Stimulated activated CD4-positive, alpha-beta T cell treated with anti-CD3 and anti-CD28 coated beads, TNF-alpha, amount 100 ng/mL, for 48 hours (primary cell): ENCODE results near the gene RFX4.
A peak's percentile ranks its signal among the peaks of the same experiment; 100 is the strongest.
"Not testable (repeated sequence)": the region's sequence is repeated elsewhere in the genome, so short reads cannot be mapped to it uniquely, and the experiment has no call there.

Experiments used
- DNase-seq, 3 donors: peaks; one replicate each; pipeline ENCODE4 v3.0.0-alpha.2; 2020; ENCODE audit warnings: low read depth in 3 of 3

Gene RFX4

DNA sequence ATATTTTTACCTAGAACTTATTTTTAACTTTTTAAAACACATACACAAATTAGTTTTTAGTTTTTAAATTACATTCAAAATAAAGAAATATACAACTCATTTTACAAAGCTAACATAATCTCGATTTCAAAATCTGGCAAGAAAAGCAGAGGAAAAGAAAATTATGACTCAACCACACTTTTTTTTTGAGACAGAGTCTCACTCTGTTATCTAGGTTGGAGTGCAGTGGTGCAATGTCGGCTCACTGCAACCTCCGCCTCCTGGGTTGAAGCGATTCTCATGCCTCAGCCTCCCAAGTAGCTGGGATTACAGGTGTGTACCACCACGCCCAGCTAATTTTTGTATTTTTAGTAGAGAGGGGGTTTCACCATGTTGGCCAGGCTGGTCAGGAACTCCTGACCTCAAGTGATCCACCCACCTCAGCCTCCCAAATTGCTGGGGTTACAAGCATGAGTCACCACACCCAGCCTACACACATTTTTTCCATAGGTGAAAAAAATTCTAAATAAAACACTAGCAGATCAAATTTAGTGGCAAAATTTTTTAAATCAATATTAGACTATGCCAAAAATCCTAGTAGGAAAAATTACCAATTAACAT lies 143.9 kb downstream of the RFX4 start:
- DNase-seq: not testable (repeated sequence)

DNA sequence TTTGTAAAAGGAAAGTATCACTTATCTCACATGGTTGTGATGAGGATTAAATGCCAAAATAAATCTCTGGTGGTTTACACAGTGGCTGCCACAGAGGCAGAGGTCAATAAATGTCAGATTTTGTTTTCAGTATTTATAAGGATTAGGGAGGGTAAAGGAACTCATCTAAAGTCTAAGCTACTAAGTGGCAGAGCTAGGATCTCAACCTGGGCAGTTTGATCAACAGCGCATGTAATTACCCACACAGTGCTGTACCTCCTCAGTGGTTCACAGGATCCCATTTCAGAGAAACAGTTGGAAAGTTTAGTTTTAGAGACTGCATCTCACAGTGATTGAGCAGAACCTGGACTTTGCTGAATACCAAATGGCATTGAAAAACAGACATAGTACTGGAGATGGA lies 146.8 kb downstream of the RFX4 start:
- no peak for DNase-seq

DNA sequence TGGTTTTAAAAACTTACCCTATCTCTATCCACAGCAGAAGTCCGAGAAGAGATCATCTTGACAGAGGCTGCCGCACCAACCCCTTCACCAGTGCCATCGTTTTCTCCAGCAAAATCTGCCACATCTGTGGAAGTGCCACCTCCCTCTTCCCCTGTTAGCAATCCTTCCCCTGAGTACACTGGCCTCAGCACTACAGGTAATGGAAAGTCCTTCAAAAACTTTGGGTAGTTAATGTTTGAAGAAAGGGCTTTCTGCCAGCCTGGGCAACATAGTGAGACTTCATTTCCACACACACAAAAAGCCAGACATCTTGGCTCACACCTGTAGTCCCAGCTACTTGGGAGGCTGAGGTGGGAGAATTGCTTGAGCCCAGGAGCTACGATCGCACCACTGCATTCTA lies 150.1 kb downstream of the RFX4 start:
- no peak for DNase-seq

DNA sequence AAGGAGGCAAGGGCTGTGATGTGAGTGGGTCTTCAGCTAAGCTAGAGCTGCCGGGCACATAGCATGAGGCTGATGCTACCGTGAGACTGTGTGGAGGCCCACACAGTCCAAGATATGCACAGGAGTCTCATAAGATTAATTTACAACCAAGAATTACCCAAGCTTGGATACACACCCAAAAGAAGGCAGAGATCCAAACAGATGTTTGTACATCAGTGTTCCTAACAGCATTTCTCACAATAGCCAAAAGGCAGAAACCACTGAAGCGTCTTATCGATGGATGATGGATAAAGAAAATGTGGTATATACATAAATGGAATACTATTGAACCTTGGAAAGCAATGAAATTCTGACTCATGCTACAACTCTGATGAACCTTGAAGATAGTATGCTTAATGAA lies 150.9 kb downstream of the RFX4 start:
- DNase-seq: no peak

DNA sequence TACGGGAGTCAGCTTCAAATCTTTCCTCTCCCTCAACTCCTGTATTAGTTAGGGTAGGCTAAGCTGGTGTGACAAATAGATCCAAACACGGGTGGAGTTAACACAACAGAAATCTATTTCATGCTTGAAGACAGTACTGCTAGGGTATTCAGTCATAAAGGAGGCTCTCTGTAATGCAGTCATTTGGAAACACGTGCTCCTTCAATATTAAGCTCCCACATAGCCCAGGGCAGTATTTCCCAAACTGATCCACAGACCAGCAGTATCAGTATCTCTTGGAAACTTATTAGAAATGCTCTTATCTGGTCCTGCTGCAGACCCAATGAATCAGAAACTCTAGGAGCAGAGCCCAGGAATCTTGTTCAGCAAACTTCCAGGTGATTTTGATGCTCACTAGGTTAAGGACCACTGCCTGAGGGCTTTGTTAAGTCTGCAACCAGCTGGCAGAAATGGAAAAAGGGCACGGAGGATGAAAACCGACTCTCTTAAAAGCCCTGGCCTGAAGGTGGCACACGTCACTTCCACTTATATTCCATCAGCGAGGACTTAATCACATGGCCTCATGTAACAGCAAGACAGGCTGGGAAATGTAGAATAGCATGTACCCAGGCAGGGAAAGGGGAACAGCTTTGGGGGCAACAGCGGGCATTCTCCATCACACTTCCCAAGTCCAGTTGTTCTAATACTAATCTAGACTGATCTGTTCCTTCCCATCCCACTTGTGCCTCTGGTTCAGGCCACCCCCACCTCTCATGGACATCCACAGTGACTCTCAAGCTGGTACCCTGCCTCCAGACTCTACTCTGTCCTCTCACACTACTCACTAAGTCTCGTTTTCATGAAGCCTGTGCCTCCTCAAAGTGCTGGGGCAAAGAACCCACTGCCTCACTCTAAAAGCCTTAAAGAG lies 153.5 kb downstream of the RFX4 start:
- DNase-seq: no peak

DNA sequence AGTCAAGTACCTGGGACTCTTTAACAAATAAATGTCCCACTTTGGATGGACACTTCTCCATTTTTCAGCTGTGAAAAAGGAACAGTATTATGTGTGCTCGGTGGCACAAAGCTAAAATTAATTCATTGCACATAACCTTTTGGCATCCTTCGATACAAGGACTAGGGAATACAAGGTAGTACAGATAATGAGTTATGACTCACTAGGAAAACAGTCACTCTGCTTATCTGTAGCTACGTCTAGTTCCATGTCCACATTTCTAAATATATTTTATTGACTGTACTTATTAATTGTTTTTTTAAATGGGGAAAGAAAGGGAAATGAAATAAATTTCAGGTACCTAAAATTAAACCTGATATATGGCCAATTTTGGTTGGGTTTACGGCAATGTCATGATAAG lies 156.5 kb downstream of the RFX4 start:
- DNase-seq: no peak

DNA sequence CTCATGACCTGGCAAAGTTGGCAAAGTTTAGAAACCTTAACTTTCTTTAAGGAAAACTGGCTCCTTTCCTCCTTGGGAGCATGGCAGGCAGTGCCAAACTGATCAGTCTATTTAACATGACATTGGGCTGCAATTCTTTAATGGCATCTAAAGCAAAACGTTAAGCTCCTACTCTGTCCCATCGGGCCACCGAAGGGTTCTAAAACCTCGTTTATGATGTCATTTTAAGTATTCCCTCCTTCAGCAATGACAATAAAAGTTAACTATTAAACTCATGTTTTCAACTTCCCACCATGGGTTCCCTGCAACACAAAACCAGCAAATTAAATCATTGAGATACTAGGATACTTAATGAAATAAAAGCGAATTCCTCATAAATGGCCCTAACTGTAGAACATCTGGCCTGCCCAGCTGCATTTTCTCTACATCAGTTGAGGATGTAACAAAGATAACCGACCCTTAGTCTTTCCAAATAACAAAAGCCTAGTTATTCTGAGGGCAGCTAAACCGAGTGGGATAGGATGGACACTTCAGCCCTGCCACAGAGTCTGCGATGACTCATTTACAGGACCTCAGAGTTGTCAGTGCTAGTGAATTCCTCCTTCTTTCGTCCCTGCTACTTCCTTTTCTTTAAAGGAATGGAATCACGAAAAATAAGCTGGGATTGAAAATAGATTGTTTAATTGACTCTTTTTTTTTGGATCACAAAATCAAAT lies 157.2 kb downstream of the RFX4 start:
- DNase-seq: no peak

DNA sequence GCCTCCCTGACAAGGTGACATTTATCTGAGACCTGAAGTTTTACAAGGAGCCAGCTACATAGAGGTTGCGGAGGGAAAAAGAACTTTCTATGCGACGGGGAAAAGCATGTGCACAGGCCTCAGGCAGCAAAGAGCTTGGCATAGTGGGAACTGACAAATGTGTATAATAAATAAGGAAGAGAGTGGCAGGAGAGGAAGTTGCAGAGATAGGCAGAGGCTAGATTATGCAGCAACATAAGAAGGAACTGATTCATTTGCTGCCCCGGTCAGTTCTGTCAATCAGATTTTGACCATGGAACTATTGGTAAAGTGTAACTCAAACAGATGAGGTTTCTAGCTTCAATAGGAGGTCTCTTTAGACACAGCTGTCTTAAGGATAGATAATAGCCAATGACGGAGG lies 158.0 kb downstream of the RFX4 start:
- DNase-seq: no peak

DNA sequence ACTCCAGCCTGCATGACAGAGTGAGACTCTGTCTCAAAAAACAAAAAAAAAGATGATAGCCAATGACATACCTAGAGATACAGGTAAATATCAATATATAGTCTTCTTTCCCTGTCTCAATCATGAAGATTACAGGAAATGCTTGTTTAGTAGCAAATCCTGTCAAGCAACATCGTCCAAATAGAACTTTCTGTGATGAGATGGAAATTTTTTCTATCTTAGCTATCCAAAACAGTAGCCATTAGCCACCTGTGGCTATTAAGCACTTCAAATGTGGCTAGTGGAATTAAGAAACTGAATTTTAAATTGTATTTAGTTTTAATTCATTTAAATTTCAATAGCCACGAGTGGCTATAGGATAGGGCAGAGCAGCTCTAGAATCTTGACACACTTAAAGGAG lies 158.4 kb downstream of the RFX4 start:
- DNase-seq: no peak

DNA sequence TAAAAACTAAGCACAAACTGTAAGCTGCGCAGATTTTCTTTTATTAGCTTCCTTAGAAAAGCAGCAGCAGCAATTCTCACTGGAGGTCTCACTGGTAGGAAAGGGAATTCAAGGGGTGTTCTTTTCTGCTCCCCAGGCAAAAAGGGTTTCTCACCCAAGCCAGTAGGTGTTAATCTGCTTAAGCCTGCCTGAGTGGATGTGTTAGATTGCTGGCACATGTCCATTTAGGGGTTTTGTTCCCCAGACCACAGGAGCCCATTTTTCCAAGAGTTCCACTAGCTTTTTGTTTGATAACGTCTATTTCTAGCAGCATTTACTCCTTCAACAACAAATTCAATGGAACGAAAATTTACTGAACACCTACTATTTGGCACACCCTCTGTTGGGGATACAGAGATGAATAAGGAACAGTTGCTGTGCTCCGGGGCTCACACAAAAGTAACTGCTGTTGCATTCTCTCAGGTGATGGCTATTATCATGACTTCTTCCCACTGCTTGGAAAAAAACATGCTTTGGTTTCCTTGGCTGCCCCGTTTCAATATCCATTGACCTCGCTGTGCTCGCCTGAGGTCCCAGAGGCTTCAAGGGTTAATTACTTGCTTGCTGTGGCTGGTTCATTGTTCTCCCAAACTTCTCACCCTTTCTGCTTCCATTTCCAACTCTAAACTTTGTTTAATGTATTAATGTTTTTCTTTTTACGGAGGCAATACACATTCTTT lies 160.6 kb downstream of the RFX4 start:
- no peak for DNase-seq

DNA sequence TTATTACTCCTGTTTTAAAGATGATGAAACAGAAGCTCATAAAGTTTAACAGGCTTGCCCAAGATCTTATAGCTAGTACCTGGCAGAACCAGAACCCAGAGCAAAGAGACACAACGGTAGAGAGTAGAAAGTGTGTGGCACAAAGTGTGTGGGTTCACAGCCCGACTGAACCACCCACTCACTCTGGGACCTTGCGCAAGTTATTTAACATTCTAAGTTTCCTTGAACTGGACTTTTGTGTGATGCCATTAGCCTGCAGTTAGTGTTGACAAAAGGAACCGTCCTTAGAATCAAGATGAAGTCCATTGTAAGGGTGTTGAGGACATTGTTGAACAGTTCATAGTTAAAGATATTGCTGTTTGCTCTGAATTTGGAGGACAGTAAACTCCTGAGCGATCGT lies 161.8 kb downstream of the RFX4 start:
- DNase-seq: no peak

DNA sequence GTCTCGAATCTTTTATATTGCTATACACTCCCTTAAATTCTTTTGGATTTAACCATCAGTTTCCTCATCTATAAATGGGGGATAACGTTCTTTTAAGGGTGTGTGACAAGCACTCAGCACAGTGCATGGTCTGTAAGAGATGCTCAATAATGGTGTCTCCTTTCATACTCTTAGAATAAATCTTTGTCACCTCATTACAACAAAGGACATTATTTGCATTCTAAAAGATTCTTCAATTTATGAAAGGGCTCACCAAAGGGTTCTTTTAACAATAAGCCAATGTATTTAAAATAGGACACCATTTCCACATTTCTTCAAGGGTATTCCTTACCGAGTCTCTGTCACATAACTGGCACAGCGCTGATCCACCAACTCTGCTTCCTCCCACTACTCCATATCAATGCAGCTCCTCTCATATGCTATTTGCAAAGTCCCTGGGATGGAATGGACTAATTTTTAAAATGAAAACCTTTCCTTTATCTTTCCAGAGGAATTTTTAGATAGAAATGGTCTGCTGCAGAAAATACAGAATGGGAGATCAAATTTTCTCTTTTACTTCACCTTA lies 162.5 kb downstream of the RFX4 start:
- DNase-seq: no peak

DNA sequence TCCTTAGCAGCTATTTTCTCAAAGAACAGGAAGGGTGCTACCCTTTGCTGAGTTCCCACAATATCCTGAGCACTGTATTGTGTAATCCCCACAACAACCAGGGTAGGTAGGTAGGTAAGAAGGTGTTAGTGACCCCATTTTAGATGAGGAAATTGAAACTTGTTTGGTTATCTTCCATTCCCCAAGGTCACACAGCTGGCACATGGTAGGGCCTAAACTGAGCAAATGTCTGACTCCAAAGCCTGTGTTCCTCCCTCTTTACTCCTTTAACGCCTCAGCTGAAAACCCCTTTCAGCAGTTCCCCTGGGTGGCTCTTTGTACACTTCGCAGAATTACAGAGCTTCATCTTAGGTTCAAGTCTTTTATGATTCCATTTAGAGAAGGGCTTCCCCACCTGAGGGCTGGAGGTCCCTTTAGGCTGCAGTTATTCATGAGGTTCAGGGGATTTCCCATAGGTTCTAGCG lies 165.2 kb downstream of the RFX4 start:
- DNase-seq: no peak

DNA sequence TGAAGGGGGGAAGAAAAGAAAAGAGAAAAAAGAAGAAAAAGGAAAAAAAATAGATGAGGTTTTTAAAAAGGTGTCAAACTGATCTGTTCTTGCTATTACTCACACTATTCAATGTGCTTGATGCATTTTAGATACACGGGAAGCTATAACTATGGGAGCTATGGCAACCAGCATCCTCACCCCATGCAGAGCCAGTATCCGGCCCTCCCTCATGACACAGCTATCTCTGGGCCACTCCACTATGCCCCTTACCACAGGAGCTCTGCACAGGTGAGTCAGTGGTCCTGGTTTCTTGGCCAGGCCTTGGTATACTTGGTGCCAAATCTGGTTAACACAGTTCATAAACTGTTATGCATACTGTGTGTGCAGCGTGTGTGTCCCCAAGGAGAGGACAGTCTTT lies 167.7 kb downstream of the RFX4 start:
- DNase-seq: no peak

DNA sequence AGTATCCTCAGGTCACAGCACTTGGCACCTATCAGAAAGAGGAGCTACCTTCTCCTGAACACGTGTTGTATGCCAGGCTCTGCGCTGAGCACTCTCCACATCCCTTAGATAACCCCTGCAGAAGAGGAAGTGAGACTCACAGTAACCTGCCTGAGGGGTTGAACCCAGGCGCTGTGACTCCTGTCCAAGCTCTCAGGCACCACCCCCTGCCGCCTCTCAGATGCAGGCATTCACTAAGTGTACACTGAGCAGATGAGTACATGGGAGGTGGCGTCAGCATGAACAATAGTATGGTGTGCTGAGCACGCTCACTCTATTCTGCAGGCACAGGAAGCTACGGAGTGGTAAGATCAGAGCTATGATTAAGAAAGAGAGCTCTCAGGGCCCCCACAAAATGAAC lies 170.7 kb downstream of the RFX4 start:
- DNase-seq: peak in 2 of 3 donors; percentile 45 to 65

DNA sequence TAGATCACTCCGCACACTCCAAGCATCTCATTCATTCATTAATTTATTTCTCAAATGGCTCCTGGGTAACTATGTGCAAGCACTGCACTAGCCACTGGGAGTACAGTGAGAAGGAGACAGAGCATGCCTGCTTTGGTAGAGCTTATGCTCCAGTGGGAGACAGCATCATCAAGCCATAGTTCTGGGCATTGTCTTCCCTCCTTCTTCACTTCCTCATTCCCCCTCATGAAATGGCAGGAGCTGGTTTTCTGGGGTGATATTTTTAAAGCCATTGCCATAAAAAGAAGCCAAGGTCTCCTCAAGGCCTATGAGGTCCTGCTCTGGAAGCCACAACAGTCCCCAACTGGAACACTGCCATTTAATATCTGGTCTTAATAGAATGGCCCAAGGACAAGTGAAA lies 171.5 kb downstream of the RFX4 start:
- no peak for DNase-seq

DNA sequence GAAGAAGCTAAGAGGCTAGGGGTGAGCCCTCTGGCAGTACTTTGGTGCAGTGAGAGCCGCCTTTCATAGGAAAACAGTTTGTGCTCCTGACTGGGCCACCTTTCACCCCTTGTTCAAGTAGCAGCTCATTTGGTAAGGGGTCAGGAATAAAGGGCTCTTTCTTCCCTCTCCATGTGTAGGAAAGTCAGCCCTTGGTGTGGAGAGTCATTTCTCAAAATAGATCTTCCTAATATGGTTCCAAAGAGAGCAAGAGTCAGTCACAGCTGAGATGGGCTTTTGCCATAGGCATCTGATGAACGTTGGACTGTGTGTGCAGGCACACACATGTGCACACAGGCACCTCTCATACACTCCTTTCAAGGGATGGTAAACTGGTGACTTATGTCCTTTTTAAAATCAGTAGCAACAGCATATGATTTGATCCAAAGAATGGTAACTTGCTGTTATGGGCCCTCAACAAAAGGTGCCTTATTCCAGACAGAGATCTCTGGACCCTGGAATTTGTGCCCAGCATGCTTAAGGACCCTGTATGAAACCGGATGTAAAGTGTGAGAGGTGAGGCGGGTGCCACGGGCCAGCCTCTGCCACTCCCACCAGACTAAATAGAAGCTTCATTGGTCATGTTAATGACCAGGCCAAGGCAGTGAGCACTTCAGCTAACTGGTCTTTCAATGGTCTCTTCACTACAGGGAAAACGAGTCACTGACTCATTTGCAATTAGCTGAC lies 175.0 kb downstream of the RFX4 start:
- DNase-seq: no peak

DNA sequence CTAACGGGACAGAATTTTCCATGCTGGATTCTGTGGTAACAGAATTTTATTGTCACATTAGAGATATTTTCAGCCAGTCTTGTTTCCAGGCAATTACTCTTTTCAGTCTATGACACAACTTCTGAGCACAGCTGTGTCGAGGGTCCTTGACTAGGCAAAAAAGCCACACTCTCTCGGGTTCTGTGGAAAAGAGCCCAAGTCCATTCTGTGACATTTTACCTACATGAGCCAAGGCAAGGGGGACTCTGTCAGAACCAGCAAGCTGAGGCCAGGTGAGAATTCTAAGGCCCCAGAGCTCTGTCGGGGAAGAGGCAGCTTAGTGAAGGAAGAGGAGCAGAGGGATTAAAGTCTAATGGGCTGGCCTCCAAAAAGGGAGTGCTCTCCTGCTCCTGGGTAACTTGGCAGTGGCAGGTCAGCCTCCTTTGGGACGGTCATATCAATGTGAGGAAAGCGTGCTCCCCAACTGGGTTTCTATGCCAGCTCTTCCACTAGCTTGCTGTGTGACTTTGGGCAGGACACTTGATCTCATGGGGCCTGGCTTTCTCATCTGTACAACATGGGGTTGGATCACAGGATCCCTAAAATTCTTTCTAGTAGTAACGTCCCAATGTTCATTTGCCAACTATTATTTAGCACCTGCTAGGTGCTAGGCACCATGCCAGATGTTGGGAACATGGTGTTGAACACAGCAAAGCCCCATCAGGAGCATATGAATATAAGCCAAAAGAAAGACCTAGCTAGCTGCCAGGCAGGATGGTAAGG lies 175.7 kb downstream of the RFX4 start:
- no peak for DNase-seq

DNA sequence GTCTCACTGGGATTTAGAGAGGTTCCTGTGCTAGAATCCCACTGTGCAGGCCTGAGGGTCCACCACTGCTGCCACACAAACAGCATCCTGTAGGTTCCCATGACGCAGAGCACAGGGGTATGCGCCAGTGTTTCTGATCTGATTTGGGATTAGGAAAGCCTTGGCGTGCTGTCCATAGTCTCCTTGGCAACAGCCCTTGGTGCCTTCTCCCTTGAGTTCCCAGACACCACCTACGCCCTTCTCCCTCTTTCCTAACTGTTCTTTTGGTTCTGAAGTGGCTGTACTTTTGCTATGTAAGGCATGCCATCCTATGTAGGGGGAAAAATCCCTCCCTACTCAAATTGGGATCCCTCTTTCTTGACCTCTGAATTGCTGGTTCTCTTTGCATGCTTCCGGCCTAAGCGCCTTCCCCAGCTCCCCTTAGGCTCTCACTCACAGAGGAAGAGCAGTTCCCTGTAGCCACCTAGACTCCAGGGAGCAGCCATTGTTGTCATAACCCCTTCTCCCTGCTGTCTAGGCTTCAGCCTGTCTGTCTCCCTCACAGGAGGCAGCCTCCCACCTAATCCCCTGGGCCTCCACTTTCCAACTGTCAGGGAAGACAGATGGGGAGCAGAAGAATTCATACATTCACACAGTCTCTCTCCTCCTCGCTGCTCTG lies 176.9 kb downstream of the RFX4 start:
- DNase-seq: no peak

DNA sequence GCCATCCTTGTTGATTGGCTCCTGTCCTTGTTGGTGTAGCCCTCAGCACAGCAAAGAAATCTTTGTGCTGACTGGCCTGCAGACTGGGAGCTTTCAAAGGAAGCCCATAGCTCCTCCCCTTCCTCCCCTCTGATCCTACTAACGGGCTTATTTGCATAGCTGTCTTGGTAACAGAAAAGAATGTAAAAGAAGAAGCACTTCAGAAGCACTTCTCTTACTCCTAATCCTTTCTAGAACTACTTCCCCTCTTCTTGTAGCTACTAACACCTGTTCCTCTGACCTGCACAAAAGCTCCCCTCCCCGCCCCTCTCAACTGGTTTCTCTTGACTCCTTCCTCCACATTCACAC lies 177.4 kb downstream of the RFX4 start:
- DNase-seq: no peak
